Activated T-cell treated with anti-CD3 and anti-CD28 coated beads, Interleukin-2, amount 50 U/mL, for 72 hours (primary cell): ENCODE data around the gene SULT1E1. TPM values are rescaled to one million over a fixed set of nuclear protein-coding genes. Genes with fewer than 3 reads are reported as not detected.

Experiments
- ATAC-seq, 2 donors: fragments of 150-1000 bp; cut with Tn5 transposase; replicated peaks in 1 of 2; 2 replicates each; pipeline ENCODE4 v1.10.0; 2021; ENCODE audit warnings: moderate library complexity in 2 of 2, mild to moderate bottlenecking in 1 of 2
- DNase-seq, 2 donors: peaks; one replicate each; pipeline ENCODE4 v3.0.0; 2021 to 2022; ENCODE audit warnings: mixed read lengths in 1 of 2
- H3K27ac Mint-ChIP-seq: one replicate; pipeline ENCODE4 v1.8.0; 2022; ENCODE audit warnings: mild to moderate bottlenecking, moderate library complexity, mixed read lengths
- H3K27me3 Mint-ChIP-seq: one replicate; pipeline ENCODE4 v1.8.0; 2022; ENCODE audit warnings: low read depth, mixed read lengths
- H3K36me3 Mint-ChIP-seq, 2 donors: one replicate each; pipeline ENCODE4 v1.8.0; 2022; ENCODE audit warnings: mixed read lengths in 2 of 2, mild to moderate bottlenecking in 1 of 2; ENCODE audit not compliant: insufficient read depth in 2 of 2
- H3K4me1 Mint-ChIP-seq: one replicate; pipeline ENCODE4 v1.8.0; 2022; ENCODE audit warnings: low read depth, mixed read lengths
- H3K4me3 Mint-ChIP-seq, 2 donors: one replicate each; pipeline ENCODE4 v1.8.0; 2022; ENCODE audit warnings: mild to moderate bottlenecking in 2 of 2, mixed read lengths in 2 of 2, moderate library complexity in 2 of 2
- H3K9me3 Mint-ChIP-seq, 2 donors: one replicate each; pipeline ENCODE4 v1.8.0; 2022; ENCODE audit warnings: mixed read lengths in 2 of 2
- total RNA-seq, 2 donors: library from RNA; stranded (reverse); gene quantifications; one replicate each; pipeline ENCODE4 v1.2.3, GENCODE V29; 2022

The SULT1E1 gene
- total RNA-seq: not detected

- Mint-ChIP-seq H3K9me3 (no peaks in the 10 kb centered on the region), H3K27ac (no peak within 1 kb of the TSS), H3K4me3 (no peak within 1 kb of the TSS), H3K36me3 (peaks cover 0 to 1% of the 10 kb centered on the region in 2 donors), H3K4me1 (no peaks in the 10 kb centered on the region), H3K27me3 (no peaks in the 10 kb centered on the region)
- ATAC-seq (no peak), DNase-seq (no peak)
These were observed at the start of gene SULT1E1 for GRCh38 chr4:69860052-69860451. TSS of gene SULT1E1 (minus strand) at chr4:69860145. CDS start at chr4:69857644, 2,501 bp downstream.

GRCh38 chr4:69909195-69909594 lies 49.2 kb upstream of the SULT1E1 start:
- no peaks in the 10 kb centered on the region for H3K9me3 Mint-ChIP-seq

GRCh38 chr4:69907151-69907550 lies 47.2 kb upstream of the SULT1E1 start:
- Mint-ChIP-seq H3K36me3 (no peaks in the 10 kb centered on the region), H3K27ac (no peak overlapping the region), H3K4me3 (no peak overlapping the region), H3K27me3 (no peaks in the 10 kb centered on the region), H3K4me1 (no peaks in the 10 kb centered on the region), H3K9me3 (no peaks in the 10 kb centered on the region)
- DNase-seq: no peak
- ATAC-seq: no peak

More at GRCh38 chr4:69909195-69909594, 49.2 kb upstream of the SULT1E1 start:
- H3K4me1 Mint-ChIP-seq: no peaks in the 10 kb centered on the region
- no peak overlapping the region for H3K4me3 Mint-ChIP-seq
- DNase-seq: no peak
- H3K27me3 Mint-ChIP-seq: no peaks in the 10 kb centered on the region
- H3K27ac Mint-ChIP-seq: no peak overlapping the region
- ATAC-seq: no peak
- H3K36me3 Mint-ChIP-seq: no peaks in the 10 kb centered on the region

- Mint-ChIP-seq H3K4me1 (no peaks in the 10 kb centered on the region), H3K9me3 (no peaks in the 10 kb centered on the region)
These were observed 36.7 kb upstream of the SULT1E1 start for GRCh38 chr4:69896530-69897116.

GRCh38 chr4:69894721-69895120 lies 34.8 kb upstream of the SULT1E1 start:
- no peaks in the 10 kb centered on the region for H3K36me3 Mint-ChIP-seq
- no peak overlapping the region for H3K4me3 Mint-ChIP-seq
- ATAC-seq (no peak), DNase-seq (no peak)
- H3K4me1 Mint-ChIP-seq: no peaks in the 10 kb centered on the region
- no peak overlapping the region for H3K27ac Mint-ChIP-seq
- peaks cover 17% of the 10 kb centered on the region for H3K27me3 Mint-ChIP-seq
- H3K9me3 Mint-ChIP-seq: no peaks in the 10 kb centered on the region

More at GRCh38 chr4:69896530-69897116, 36.7 kb upstream of the SULT1E1 start:
- H3K4me3 Mint-ChIP-seq: no peak overlapping the region
- H3K36me3 Mint-ChIP-seq: no peaks in the 10 kb centered on the region
- no peak for ATAC-seq
- no peak for DNase-seq
- H3K27me3 Mint-ChIP-seq: peaks cover 17% of the 10 kb centered on the region
- no peak overlapping the region for H3K27ac Mint-ChIP-seq

- Mint-ChIP-seq H3K4me1 (no peaks in the 10 kb centered on the region), H3K4me3 (no peak overlapping the region), H3K27ac (no peak overlapping the region), H3K36me3 (no peaks in the 10 kb centered on the region), H3K9me3 (no peaks in the 10 kb centered on the region), H3K27me3 (peaks cover 17% of the 10 kb centered on the region)
- DNase-seq: no peak
- ATAC-seq: no peak
These were observed 34.2 kb upstream of the SULT1E1 start for GRCh38 chr4:69894186-69894585.

- Mint-ChIP-seq H3K27ac (no peak overlapping the region), H3K27me3 (no peaks in the 10 kb centered on the region), H3K4me1 (peaks cover 6% of the 10 kb centered on the region), H3K4me3 (no peak overlapping the region), H3K36me3 (no peaks in the 10 kb centered on the region), H3K9me3 (peaks cover 0 to 1% of the 10 kb centered on the region in 2 donors)
- no peak for DNase-seq
- ATAC-seq: peak; percentile 45 to 59
These were observed 28.4 kb upstream of the SULT1E1 start for GRCh38 chr4:69888336-69888735.

GRCh38 chr4:69882150-69882549 lies 22.2 kb upstream of the SULT1E1 start:
- Mint-ChIP-seq H3K27me3 (no peaks in the 10 kb centered on the region), H3K9me3 (peaks cover 0 to 1% of the 10 kb centered on the region in 2 donors), H3K27ac (no peak overlapping the region), H3K36me3 (no peaks in the 10 kb centered on the region), H3K4me1 (no peaks in the 10 kb centered on the region), H3K4me3 (no peak overlapping the region)
- ATAC-seq (no peak), DNase-seq (no peak)

GRCh38 chr4:69881173-69881773 lies 21.3 kb upstream of the SULT1E1 start:
- Mint-ChIP-seq H3K4me1 (no peaks in the 10 kb centered on the region), H3K27ac (no peak overlapping the region), H3K4me3 (no peak overlapping the region), H3K27me3 (no peaks in the 10 kb centered on the region), H3K9me3 (peaks cover 0 to 1% of the 10 kb centered on the region in 2 donors), H3K36me3 (no peaks in the 10 kb centered on the region)
- DNase-seq (peak; percentile 3 to 6), ATAC-seq (peak; percentile 65 to 67)

GRCh38 chr4:69878250-69878649 lies 18.3 kb upstream of the SULT1E1 start:
- Mint-ChIP-seq H3K4me3 (no peak overlapping the region), H3K9me3 (peaks cover 0 to 2% of the 10 kb centered on the region in 2 donors), H3K27ac (no peak overlapping the region), H3K36me3 (no peaks in the 10 kb centered on the region), H3K27me3 (no peaks in the 10 kb centered on the region), H3K4me1 (no peaks in the 10 kb centered on the region)
- DNase-seq (no peak), ATAC-seq (no peak)

GRCh38 chr4:69877453-69877852 lies 17.5 kb upstream of the SULT1E1 start:
- H3K27me3 Mint-ChIP-seq: no peaks in the 10 kb centered on the region
- ATAC-seq: no peak
- no peaks in the 10 kb centered on the region for H3K4me1 Mint-ChIP-seq
- DNase-seq: no peak
- no peaks in the 10 kb centered on the region for H3K36me3 Mint-ChIP-seq
- H3K4me3 Mint-ChIP-seq: no peak overlapping the region
- no peak overlapping the region for H3K27ac Mint-ChIP-seq
- H3K9me3 Mint-ChIP-seq: peaks cover 0 to 2% of the 10 kb centered on the region in 2 donors

GRCh38 chr4:69876071-69876470 lies 16.1 kb upstream of the SULT1E1 start:
- H3K27ac Mint-ChIP-seq: no peak overlapping the region
- ATAC-seq: no peak
- DNase-seq: no peak
- no peak overlapping the region for H3K4me3 Mint-ChIP-seq
- H3K36me3 Mint-ChIP-seq: peaks cover 0 to 1% of the 10 kb centered on the region in 2 donors
- H3K4me1 Mint-ChIP-seq: no peaks in the 10 kb centered on the region
- H3K9me3 Mint-ChIP-seq: peaks cover 0 to 2% of the 10 kb centered on the region in 2 donors
- no peaks in the 10 kb centered on the region for H3K27me3 Mint-ChIP-seq

GRCh38 chr4:69875576-69875975 lies 15.6 kb upstream of the SULT1E1 start:
- no peak for ATAC-seq
- Mint-ChIP-seq H3K36me3 (peaks cover 0 to 1% of the 10 kb centered on the region in 2 donors), H3K27ac (no peak overlapping the region), H3K9me3 (peaks cover 0 to 2% of the 10 kb centered on the region in 2 donors), H3K27me3 (no peaks in the 10 kb centered on the region), H3K4me1 (no peaks in the 10 kb centered on the region), H3K4me3 (no peak overlapping the region)
- no peak for DNase-seq

- Mint-ChIP-seq H3K4me1 (no peaks in the 10 kb centered on the region), H3K27me3 (no peaks in the 10 kb centered on the region), H3K27ac (no peak overlapping the region), H3K4me3 (no peak overlapping the region), H3K9me3 (peaks cover 0 to 2% of the 10 kb centered on the region in 2 donors), H3K36me3 (peaks cover 0 to 1% of the 10 kb centered on the region in 2 donors)
- DNase-seq (no peak), ATAC-seq (peak; percentile 36 to 71)
These were observed 14.6 kb upstream of the SULT1E1 start for GRCh38 chr4:69874507-69874906.
